Measurements from ENCODE around the gene SPAAR.
A peak's percentile ranks its signal among the peaks of the same experiment; 100 is the strongest.

Gene SPAAR

GRCh38 chr9:35945341-35946018 is 36.2 kb downstream of the SPAAR start:
- DNase-seq (ENCODE audit: low read depth in 1 of 2, low spot score in 1 of 2) = peak; percentile 27 to 45

DNA sequence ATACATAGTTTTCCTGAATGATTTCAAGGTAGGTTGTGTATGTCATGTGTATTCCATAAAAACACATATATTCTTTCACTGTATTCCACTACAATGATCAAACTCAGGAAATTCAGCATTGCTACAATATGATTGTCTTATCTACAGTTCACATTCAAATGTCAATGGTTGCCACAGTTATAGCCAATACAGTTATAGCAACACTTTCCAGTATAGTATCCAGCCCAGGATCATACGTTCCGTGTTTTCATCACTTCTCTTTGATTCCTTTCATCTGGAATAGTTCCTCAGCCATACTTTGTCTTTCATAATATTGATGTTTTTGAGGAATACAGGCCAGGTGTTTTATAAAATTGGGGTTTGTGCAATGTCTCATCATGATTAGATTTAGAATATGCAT is 39.2 kb downstream of the SPAAR start:
- DNase-seq (ENCODE audit: low read depth in 1 of 2, low spot score in 1 of 2) = no peak

DNA sequence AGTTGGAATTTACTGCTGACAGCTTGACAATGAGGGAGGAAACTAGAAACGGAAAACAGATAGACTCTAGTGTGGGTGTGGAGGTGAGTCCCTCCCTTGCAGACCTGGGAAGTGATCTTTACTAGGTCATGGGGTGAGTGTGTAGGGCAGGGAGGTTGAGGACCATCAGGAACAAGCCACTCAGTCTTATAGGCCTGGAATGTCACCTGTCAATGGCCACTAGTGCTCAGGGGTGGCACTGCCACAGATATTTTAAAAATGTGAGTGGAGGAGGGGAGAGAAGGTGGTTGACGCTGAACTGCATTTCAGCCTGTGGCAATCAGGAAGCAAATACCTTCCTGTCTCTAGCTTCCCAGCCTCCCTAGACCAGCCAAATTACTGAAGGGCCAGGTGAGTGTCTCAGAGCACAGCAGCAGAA is 39.6 kb downstream of the SPAAR start:
- DNase-seq (ENCODE audit: low read depth in 1 of 2, low spot score in 1 of 2) = no peak

GRCh38 chr9:35951736-35952135 is 42.4 kb downstream of the SPAAR start:
- no peak for DNase-seq (ENCODE audit: low read depth in 1 of 2, low spot score in 1 of 2)

GRCh38 chr9:35952526-35953191 is 43.4 kb downstream of the SPAAR start:
- DNase-seq (ENCODE audit: low read depth in 1 of 2, low spot score in 1 of 2) = no peak

DNA sequence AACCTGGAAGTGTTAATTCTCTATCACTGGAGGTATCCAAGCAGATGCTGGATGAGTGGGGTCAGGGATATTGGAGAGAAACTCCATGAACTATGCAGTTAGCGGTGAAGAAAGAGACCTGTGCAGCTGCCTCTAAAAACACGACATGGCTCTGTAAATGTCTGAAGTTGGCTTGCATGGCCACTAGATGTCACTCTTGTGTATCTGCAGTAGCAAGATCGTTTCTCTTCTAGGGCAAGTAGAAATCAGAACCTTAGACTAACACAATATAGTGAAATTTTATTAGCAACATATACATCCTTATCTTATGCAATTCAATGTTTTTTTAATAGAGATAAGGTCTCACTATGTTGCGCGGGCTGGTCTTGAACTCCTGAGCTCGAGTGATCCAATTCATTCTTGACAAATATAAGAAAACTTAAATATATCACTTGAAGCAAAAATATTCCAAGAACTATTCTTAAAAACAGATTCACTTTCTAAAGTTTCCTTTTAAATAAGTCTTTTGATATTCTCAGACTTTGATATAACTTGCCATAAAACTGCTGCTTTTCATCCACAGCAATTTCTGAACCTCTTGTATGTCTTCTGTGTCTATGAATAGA is 45.8 kb downstream of the SPAAR start:
- DNase-seq (ENCODE audit: low read depth in 1 of 2, low spot score in 1 of 2) = no peak

DNA sequence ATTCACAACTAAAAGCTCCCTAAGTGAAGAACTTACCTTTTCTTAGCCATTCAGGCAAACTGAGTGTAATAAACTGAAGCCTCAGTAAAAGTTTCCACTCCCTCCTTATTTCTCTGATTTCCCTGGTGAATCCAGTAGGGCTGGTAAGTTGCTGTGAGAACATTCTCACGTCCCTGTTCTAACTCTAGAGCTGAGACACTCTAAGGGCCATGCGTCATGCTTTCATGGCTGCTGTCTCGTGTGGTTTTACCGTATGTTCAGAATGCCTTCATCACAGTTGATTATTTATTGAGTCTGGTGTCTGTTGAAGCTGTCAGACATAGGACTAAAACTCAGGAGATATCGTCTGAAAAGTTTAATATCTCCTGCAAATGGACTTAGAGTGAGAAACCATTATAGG is 47.4 kb downstream of the SPAAR start:
- DNase-seq (ENCODE audit: low read depth in 1 of 2, low spot score in 1 of 2) = no peak

- DNase-seq (ENCODE audit: low read depth in 1 of 2, low spot score in 1 of 2) = no peak
These were observed 49.0 kb downstream of the SPAAR start, which contains the start of gene OR2S2 for GRCh38 chr9:35958104-35958837. OR2S2 (minus strand) TSS chr9:35958154; CDS start chr9:35958098, 56 bp downstream.

DNA sequence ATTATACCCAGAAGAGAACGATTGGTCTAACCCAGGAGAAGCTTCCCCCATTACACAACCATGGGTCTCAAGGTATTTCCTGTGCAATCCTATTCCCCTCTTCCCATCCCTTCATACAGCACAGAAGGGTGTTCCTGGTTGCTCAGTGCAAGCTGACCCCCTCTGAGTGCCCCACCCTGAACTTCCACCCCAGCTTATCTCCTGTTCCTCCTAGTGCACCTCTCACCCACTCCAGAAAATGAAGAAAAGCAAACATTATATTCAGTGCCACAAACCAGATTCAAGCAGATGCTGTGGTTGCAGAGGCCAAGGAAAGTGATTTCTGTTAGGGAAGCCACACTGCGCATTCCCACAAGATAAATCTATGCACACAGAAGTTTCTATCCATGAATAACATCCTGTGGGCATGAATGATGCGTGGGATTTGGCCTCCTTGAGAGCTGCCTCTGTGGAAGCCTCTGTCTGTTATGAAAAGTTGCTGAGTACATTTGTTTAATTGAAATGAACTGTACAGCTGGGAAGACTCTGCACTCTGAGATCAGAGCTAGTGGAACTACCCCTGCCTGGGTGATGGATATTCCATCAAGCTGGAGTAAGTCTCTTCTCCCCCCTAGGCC is 50.9 kb downstream of the SPAAR start:
- DNase-seq (ENCODE audit: low read depth in 1 of 2, low spot score in 1 of 2) = no peak

Data from activated T-helper 1 cell treated with anti-CD3 and anti-CD28 coated beads, Interleukin-2, amount 50 U/mL, for 16 hours (primary cell).